GM21390 (cell line): ENCODE measurements around the gene DENND2A.
"Not testable (repeated sequence)": the region's sequence is repeated elsewhere in the genome, so short reads cannot be mapped to it uniquely, and the experiment has no call there.

Experiments
- ATAC-seq: cut with Tn5 transposase; IDR thresholded peaks from one replicate; pipeline ENCODE4 v1.9.1; 2021; ENCODE audit not compliant: unreplicated experiment

DENND2A gene

GRCh38 chr7:140640727-140641523 is at the start of gene DENND2A:
Gene DENND2A (minus strand): TSS chr7:140640813. CDS start chr7:140602397, 38,416 bp downstream.
- ATAC-seq, result no peak

DNA sequence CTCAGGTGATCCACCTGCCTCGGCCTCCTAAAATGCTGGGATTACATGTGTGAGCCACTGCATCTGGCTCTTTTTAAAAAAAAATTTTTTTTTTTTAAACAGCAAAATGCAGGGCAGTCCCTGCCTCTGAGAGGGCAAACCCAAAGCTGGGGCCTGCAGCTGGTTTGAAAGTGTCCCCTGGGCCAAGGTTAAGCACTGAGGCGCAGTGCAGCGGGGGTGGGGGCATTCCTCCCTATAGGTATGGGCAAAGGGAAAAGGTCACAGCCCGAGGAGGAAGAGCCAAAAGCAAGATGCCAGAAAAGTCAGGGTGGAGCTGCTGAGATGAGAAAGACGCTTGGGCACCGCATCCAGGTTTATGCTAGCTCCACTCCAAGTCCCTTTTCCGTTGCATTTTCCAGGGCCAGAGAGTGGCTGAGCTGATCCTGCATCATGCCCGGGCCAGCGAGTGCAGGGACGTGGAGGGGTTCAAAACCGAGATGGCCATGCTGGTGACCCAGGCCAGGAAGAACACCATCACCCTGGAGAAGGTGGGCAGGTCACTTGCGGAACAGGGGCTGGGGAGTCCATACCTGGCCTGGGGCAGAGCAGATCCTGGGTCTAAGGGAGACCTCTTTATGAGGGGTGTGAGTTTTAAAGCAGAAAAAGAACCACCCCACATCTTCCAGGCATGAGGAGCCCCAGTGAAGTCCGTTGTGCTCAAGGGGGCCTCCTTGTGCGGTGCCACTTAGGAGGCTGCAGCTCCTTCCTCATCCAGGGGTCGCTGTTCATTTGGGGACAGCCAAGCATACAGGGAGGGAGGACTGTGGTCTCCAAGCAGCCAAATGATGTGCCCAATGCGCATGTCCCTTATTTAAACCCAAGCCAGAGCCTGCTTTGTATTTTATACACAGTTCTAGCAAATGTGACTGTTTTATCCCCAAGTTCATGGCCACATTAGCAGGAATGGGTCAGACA is 48.9 kb upstream of the DENND2A start:
- no peak for ATAC-seq

- ATAC-seq, result no peak
These were observed 47.7 kb upstream of the DENND2A start for GRCh38 chr7:140688341-140688740.

DNA sequence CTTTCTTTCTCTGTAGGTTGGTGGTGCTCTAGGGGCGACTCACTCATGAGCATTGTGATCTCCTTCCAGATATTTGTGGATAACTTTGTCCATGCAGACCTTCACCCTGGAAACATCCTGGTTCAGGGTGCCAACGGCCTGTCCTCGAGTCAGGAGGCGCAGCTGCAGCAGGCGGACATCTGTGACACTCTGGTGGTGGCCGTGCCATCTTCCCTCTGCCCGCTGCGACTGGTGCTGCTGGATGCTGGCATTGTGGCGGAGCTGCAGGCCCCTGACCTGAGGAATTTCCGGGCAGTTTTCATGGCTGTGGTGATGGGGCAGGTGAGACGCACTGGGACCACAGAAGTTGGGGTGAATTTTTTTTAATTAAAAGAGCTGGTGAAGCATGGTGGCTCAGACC is 46.3 kb upstream of the DENND2A start:
- no peak for ATAC-seq

DNA sequence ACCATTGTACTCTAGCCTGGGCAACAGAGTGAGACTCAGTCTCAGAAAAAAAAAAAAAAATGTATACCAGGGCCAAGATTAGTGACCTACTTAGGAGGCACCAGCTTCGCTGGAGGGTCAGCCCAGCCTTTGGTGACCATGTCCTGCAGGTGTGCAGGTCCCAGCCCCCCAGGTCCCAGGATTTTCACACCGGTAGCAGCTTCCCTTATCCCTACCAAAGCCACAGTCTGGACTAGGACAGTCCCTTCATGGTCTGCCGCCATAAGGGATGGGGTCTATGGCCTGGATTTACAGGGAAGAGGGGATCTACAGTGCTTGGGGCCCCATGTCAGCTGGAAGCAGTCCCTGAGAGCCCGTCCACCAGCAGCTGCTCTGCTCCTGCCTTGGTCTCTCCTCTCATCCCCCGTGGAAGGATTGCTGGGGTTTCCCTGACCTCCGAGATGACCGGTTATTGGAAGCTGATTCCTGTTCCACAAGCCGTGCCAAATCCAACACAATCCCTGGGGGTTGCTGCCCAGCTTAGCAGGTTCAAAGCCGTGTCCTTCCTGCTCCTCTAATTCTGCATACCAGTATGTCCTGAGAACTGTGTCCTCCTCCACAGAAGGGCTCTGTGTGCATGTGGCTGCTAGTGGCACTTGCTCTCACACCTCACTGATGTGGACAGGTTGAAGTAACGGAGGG is 44.9 kb upstream of the DENND2A start:
- no peak for ATAC-seq

DNA sequence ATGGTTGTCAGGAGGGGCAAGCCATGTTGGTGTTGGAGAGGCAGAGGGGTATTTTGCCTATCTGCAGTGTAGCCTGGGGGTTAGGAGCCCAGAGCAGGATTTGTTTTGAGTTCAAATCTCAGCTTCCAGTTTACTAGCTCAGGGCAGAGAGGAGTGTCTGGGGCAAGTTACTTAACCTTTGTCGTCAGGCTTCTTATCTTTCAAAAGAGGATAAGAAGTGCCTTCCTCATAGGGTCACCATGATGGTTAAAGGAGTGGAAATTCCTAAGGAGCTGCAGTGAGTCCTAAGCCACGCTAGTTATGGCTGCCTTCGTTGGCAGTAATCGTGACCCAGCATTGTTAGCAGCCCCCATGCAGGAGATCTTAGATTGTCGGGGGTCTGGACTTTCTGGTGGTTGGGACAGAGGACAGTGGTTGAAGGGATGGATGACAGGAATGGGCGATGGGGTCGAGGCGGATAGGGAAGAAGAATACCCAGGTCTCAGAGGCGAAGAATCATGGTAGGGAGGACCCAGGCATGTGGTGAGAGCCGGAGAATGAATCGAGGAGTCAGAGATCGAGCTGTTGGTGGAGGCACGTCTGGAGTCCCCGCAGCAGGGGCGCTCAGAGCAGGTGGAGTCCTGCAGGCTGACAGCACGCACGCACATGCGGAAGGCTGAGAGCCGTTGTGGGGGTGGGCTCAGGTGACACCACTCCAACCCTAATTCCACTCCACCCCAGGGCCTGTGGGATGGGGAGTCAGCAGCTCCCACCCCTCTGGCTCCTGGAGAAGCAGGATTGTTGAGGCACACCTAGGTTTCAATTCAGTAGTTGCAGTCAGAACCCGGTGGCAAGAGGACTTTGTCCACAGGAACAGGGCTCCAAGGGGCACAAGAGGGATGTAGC is 43.7 kb upstream of the DENND2A start:
- ATAC-seq, result no peak

DNA sequence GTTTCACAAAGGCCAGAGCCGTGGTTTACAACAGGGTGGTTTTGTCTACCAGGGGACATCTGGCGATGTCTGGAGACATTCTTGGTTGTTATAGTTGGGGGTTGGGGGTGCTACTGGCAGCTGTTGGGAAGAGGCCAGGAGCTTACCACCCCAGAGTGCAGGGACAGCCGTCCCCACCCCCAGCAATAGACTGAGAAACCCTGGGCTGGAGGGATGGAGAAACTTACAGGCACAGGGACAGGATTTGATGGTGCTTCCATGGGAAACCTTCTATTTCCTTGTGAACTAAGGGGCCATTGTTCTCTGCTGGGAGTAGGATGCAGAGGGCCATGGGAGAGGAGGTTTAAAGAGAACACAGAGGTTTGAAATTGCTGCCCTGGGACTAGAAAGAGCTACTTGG is 43.0 kb upstream of the DENND2A start:
- ATAC-seq, result no peak

- no peak for ATAC-seq
These were observed 41.2 kb upstream of the DENND2A start for GRCh38 chr7:140681766-140682165.

- ATAC-seq, result no peak
These were observed 40.3 kb upstream of the DENND2A start for GRCh38 chr7:140680886-140681285.

- ATAC-seq, result no peak
These were observed 38.6 kb upstream of the DENND2A start for GRCh38 chr7:140679186-140679585.

GRCh38 chr7:140678816-140679130 is 38.2 kb upstream of the DENND2A start:
- no peak for ATAC-seq

- ATAC-seq, result no peak
These were observed 37.6 kb upstream of the DENND2A start for GRCh38 chr7:140678081-140678815.

DNA sequence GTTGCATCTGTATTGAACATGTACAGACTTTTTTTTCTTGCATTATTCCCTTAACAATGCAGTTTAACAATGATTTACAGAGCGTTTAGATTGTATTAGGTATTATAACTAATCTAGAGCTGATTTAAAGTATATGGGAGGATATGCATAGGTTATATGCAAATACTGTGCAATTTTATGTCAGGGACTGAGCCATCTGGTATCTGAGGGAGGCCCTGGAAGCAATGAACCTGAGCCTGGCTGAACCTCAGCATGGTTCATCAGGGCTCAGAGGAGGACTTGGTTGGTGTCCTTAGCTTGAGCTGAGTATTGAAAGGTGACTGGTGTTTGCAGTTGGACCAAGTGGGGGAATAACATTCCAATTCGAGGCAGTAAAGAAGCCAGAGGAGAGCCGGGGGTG is 36.9 kb upstream of the DENND2A start:
- ATAC-seq, result no peak

- not testable (repeated sequence) for ATAC-seq
These were observed 36.3 kb upstream of the DENND2A start for GRCh38 chr7:140676956-140677355.

- peak; percentile 60 for ATAC-seq
These were observed 35.7 kb upstream of the DENND2A start for GRCh38 chr7:140676306-140676705.

- no peak for ATAC-seq
These were observed 35.1 kb upstream of the DENND2A start for GRCh38 chr7:140675726-140676125.

DNA sequence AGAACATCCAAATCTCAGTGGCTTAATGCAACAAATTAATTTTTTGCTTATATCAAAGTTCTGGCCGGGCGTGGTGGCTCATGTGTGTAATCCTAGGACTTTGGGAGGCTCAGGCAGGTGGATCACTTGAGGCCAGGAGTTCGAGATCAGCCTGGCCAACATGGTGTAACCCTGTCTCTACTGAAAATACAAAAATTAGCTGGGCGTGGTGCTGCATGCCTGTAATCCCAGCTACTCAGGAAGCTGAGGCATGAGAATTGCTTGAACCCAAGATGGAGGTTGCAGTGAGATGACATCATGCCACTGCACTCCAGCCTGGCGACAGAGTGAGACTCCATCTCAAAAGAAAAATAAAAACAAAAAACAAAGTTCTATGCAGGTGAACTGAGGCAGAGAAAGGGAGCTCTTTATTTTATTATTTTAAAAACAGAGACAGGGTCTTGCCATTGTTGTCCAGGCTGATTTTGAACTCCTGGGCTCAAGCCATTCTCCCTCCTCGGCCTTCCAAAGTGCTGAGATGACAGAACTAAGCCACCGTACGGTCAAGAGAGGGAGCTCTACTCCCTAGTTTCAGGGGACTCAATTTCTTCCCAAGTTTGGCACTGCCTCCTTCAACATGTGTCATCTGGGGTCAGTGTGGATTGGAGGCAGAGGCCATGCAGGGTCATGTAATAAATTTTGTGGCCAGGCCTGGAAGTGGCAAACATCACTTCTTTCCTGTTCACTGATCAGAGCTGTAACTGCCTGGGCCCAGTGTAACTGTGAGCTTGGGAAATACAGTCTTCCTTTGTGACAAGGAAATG is 34.5 kb upstream of the DENND2A start:
- no peak for ATAC-seq

- ATAC-seq, result peak; percentile 25
These were observed 33.8 kb upstream of the DENND2A start for GRCh38 chr7:140674356-140674800.

DNA sequence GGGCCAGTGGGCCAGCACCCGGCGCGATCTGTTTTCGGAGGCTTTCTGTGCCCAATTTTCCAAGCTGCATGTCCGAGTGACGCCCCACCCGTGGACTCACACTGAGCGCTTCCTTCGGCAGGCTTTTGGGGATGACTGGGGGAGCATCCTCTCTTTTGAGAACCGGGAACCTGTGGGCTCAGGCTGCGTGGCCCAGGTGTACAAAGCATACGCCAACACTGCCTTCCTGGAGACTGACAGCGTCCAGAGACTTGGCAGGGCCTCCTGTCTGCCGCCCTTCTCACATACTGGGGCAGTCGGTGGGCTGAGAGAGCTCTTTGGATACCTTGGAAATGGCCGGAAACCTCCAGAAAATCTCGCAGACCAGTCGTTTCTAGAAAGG is 33.2 kb upstream of the DENND2A start:
- no peak for ATAC-seq
